Effector memory CD4-positive, alpha-beta T cell (primary cell): ENCODE measurements around the gene SLC38A9.

ENCODE experiments used
- DNase-seq, 3 donors: peaks; one replicate each; pipeline ENCODE4 v3.0.0-alpha.2; 2020
- H3K27ac ChIP-seq: 2 replicates; pipeline ENCODE4 v1.7.0; 2013; ENCODE audit warnings: mild to moderate bottlenecking, low read length, moderate library complexity; ENCODE audit not compliant: insufficient read depth, poor library complexity, severe bottlenecking
- H3K27me3 ChIP-seq: replicated peaks from 2 replicates; pipeline ENCODE4 v1.7.0; 2013; ENCODE audit warnings: mild to moderate bottlenecking, low read length; ENCODE audit not compliant: insufficient read depth, control insufficient read depth, poor library complexity, severe bottlenecking
- H3K36me3 ChIP-seq: 2 replicates; pipeline ENCODE4 v1.7.0; 2013; ENCODE audit warnings: mild to moderate bottlenecking, low read length, moderate library complexity; ENCODE audit not compliant: control insufficient read depth, insufficient read depth
- H3K4me1 ChIP-seq: 2 replicates; pipeline ENCODE4 v1.7.0; 2013; ENCODE audit warnings: low read length, mild to moderate bottlenecking; ENCODE audit not compliant: control insufficient read depth, insufficient read depth, poor library complexity, severe bottlenecking
- H3K4me3 ChIP-seq: 2 replicates; pipeline ENCODE4 v1.7.0; 2013; ENCODE audit warnings: low read length, low read depth, mild to moderate bottlenecking; ENCODE audit not compliant: insufficient read depth, poor library complexity, severe bottlenecking
- H3K9me3 ChIP-seq: 2 replicates; pipeline ENCODE4 v1.7.0; 2013; ENCODE audit warnings: mild to moderate bottlenecking, low read length, moderate library complexity; ENCODE audit not compliant: control insufficient read depth

The SLC38A9 gene

GRCh38 chr5:55694152-55694830, 17.8 kb downstream of the SLC38A9 start:
- Histone ChIP-seq H3K9me3 (no peaks in the 10 kb centered on the region), H3K27me3 (no peaks in the 10 kb centered on the region), H3K4me1 (no peaks in the 10 kb centered on the region), H3K27ac (no peak overlapping the region), H3K4me3 (no peak overlapping the region), H3K36me3 (no peaks in the 10 kb centered on the region)
- DNase-seq = no peak

GRCh38 chr5:55692509-55692908, 19.6 kb downstream of the SLC38A9 start:
- H3K4me1 ChIP-seq = no peaks in the 10 kb centered on the region
- no peak overlapping the region for H3K4me3 ChIP-seq
- no peak overlapping the region for H3K27ac ChIP-seq
- no peaks in the 10 kb centered on the region for H3K9me3 ChIP-seq
- H3K27me3 ChIP-seq = no peaks in the 10 kb centered on the region
- H3K36me3 ChIP-seq = no peaks in the 10 kb centered on the region
- DNase-seq = no peak

- Histone ChIP-seq H3K4me1 (no peaks in the 10 kb centered on the region), H3K27ac (no peak overlapping the region), H3K27me3 (no peaks in the 10 kb centered on the region), H3K9me3 (no peaks in the 10 kb centered on the region), H3K36me3 (no peaks in the 10 kb centered on the region), H3K4me3 (no peak overlapping the region)
- DNase-seq = no peak
These were observed 20.1 kb downstream of the SLC38A9 start for GRCh38 chr5:55692106-55692417.

GRCh38 chr5:55691265-55692105, 20.6 kb downstream of the SLC38A9 start:
- DNase-seq = no peak
- Histone ChIP-seq H3K27me3 (no peaks in the 10 kb centered on the region), H3K9me3 (no peaks in the 10 kb centered on the region), H3K4me3 (no peak overlapping the region), H3K36me3 (no peaks in the 10 kb centered on the region), H3K27ac (no peak overlapping the region), H3K4me1 (no peaks in the 10 kb centered on the region)

- DNase-seq = no peak
- H3K4me1 ChIP-seq = no peaks in the 10 kb centered on the region
- H3K9me3 ChIP-seq = no peaks in the 10 kb centered on the region
- no peak overlapping the region for H3K4me3 ChIP-seq
- H3K27ac ChIP-seq = no peak overlapping the region
- no peaks in the 10 kb centered on the region for H3K27me3 ChIP-seq
- no peaks in the 10 kb centered on the region for H3K36me3 ChIP-seq
These were observed 30.1 kb downstream of the SLC38A9 start for GRCh38 chr5:55682071-55682470.

GRCh38 chr5:55681301-55681700, 30.8 kb downstream of the SLC38A9 start:
- no peak overlapping the region for H3K27ac ChIP-seq
- DNase-seq = no peak

GRCh38 chr5:55680353-55680752, 31.8 kb downstream of the SLC38A9 start:
- Histone ChIP-seq H3K27me3 (no peaks in the 10 kb centered on the region), H3K4me1 (no peaks in the 10 kb centered on the region), H3K27ac (no peak overlapping the region), H3K4me3 (no peak overlapping the region), H3K36me3 (no peaks in the 10 kb centered on the region), H3K9me3 (no peaks in the 10 kb centered on the region)
- no peak for DNase-seq

More at GRCh38 chr5:55681301-55681700, 30.8 kb downstream of the SLC38A9 start:
- H3K36me3 ChIP-seq = no peaks in the 10 kb centered on the region
- H3K4me1 ChIP-seq = no peaks in the 10 kb centered on the region
- no peaks in the 10 kb centered on the region for H3K27me3 ChIP-seq
- no peaks in the 10 kb centered on the region for H3K9me3 ChIP-seq
- no peak overlapping the region for H3K4me3 ChIP-seq

- Histone ChIP-seq H3K27ac (no peak overlapping the region), H3K4me3 (no peak overlapping the region), H3K27me3 (no peaks in the 10 kb centered on the region), H3K4me1 (no peaks in the 10 kb centered on the region), H3K36me3 (no peaks in the 10 kb centered on the region), H3K9me3 (no peaks in the 10 kb centered on the region)
- no peak for DNase-seq
These were observed 32.6 kb downstream of the SLC38A9 start for GRCh38 chr5:55679556-55679955.

GRCh38 chr5:55675119-55675518, 37.0 kb downstream of the SLC38A9 start:
- no peak for DNase-seq
- Histone ChIP-seq H3K9me3 (no peaks in the 10 kb centered on the region), H3K27me3 (no peaks in the 10 kb centered on the region), H3K4me1 (no peaks in the 10 kb centered on the region), H3K27ac (no peak overlapping the region), H3K36me3 (no peaks in the 10 kb centered on the region), H3K4me3 (no peak overlapping the region)

GRCh38 chr5:55674340-55674739, 37.8 kb downstream of the SLC38A9 start:
- Histone ChIP-seq H3K36me3 (no peaks in the 10 kb centered on the region), H3K27me3 (no peaks in the 10 kb centered on the region), H3K27ac (no peak overlapping the region), H3K4me1 (no peaks in the 10 kb centered on the region), H3K9me3 (no peaks in the 10 kb centered on the region), H3K4me3 (no peak overlapping the region)
- no peak for DNase-seq
